HepG2 (cell line): Measurements from ENCODE around the gene CTF1. TPM values are rescaled to one million over a fixed set of nuclear protein-coding genes. Genes with fewer than 3 reads are reported as not detected.

Experiments
- FOXA1 ChIP-seq, 2 experiments: fragments of 450-650 bp in 1 of 2; sonication (generic) in 1 of 2; formaldehyde crosslinking in 1 of 2; IDR thresholded peaks; 2 replicates each; pipeline versions ENCODE4 v1.4.0 to v1.6.1; 2016 to 2020; ENCODE audit warnings: missing genetic modification reagents in 1 of 2
- MXI1 ChIP-seq: IDR thresholded peaks from 3 replicates; pipeline ENCODE4 v1.6.1; 2012; ENCODE audit warnings: low read depth, low read length, inconsistent platforms, borderline replicate concordance
- RAD21 ChIP-seq: fragments of 450-650 bp; formaldehyde crosslinking; IDR thresholded peaks from 2 replicates; pipeline ENCODE4 v1.5.0; 2020; ENCODE audit warnings: mild to moderate bottlenecking
- ZFYVE20 ChIP-seq: sonication (generic); formaldehyde crosslinking; IDR thresholded peaks from 2 replicates; pipeline ENCODE4 v1.8.0; 2023; ENCODE audit warnings: low read depth, mild to moderate bottlenecking, moderate library complexity, missing genetic modification reagents, borderline replicate concordance
- ZNF703 ChIP-seq: sonication (generic); formaldehyde crosslinking; IDR thresholded peaks from 2 replicates; pipeline ENCODE4 v1.5.1; 2020; ENCODE audit warnings: missing genetic modification reagents, mild to moderate bottlenecking, moderate library complexity, borderline replicate concordance
- polyA plus RNA-seq, 8 experiments: library from polyadenylated mRNA; depleted of rRNA in 3 of 8; stranded (reverse) in 7 of 8; unstranded in 1 of 8; fragments of >200 nt; fragmentation: Illumina TruSeq in 4 of 8; extraction: Trizol in 4 of 8; gene quantifications; 2 replicates each; pipeline versions ENCODE4 v1.2.1 to v1.2.3, GENCODE V29; 2011 to 2016; ENCODE audit warnings: low read depth in 4 of 8, missing spikeins in 1 of 8, mixed read lengths in 1 of 8; ENCODE audit not compliant: insufficient read depth in 1 of 8
- total RNA-seq, 5 experiments: library from RNA; depleted of rRNA; stranded (reverse); fragments of >200 nt; fragmentation: Illumina TruSeq; extraction: Trizol; gene quantifications; 2 replicates each; pipeline ENCODE4 v1.2.3, GENCODE V29; 2016; ENCODE audit warnings: low read depth in 1 of 5
- TF ChIP-seq, protein P1 (sequence below): IDR thresholded peaks from 2 replicates; pipeline ENCODE4 v1.6.1; 2012; ENCODE audit warnings: low read length, improper control_type of control experiment
- TF ChIP-seq, protein P2 (sequence below): sonication (generic); formaldehyde crosslinking; IDR thresholded peaks from 2 replicates; pipeline ENCODE4 v1.5.0; 2020; ENCODE audit warnings: missing genetic modification reagents
- TF ChIP-seq, protein P3 (sequence below): sonication (generic); formaldehyde crosslinking; IDR thresholded peaks from 2 replicates; pipeline ENCODE4 v1.4.0; 2020; ENCODE audit warnings: missing genetic modification reagents
- TF ChIP-seq, protein P4 (sequence below): sonication (generic); formaldehyde crosslinking; IDR thresholded peaks from 2 replicates; pipeline ENCODE4 v1.4.0; 2020; ENCODE audit warnings: low read depth, mild to moderate bottlenecking, missing genetic modification reagents
- TF ChIP-seq, protein P5 (sequence below): sonication (generic); formaldehyde crosslinking; IDR thresholded peaks from 2 replicates; pipeline ENCODE4 v1.5.0; 2020; ENCODE audit warnings: mild to moderate bottlenecking, missing genetic modification reagents, borderline replicate concordance

Gene CTF1
- total and polyA plus RNA-seq, 2 of the 13 experiments (the other 11 are each of a cell fraction or from before 2014, with no cell fraction given) = 0.13 to 1.8 TPM

DNA sequence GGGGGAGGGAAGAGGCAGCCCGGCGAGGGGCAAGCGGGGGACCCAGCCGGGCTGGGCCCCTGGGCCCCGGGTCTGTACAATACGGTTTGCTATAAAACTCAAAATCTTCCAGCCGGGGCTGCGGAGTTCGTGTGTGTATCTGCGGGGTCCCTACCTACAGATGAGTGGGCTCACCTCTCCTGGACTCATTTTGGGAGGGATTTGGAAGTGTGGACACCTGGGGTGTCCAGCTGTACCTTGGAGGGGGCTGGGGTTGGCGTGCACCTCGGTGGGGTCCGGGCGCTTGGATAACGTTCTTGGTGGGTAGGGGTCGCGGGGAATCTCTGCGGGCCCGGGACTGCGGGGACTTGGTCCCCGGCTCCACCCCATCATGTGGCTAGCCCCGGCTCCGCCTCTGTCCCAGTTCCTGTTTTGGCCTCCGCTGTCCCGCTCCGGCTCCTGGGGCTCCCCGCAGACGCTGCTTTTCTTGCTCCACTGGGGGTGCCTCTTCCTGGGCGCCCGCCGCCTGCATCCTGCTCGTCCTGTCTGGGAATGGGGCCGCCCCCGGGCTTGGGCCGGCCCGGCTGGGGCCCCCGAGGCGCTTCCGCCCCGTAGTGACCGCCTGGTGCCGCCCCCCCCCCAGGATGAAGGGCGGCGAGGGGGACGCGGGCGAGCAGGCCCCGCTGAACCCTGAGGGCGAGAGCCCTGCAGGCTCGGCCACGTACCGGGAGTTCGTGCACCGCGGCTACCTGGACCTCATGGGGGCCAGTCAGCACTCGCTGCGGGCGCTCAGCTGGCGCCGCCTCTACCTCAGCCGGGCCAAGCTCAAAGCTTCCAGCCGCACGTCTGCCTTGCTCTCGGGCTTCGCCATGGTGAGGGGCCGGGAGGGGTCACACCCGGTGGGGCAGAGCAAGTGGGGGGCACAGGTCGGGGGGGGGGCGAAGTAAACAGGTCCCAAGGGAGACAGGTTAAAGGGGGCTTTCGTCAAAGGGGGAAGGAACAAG is 52.5 kb downstream of the CTF1 start, which contains the start of gene ORAI3 (continued):
- TF ChIP-seq, protein P1, sequence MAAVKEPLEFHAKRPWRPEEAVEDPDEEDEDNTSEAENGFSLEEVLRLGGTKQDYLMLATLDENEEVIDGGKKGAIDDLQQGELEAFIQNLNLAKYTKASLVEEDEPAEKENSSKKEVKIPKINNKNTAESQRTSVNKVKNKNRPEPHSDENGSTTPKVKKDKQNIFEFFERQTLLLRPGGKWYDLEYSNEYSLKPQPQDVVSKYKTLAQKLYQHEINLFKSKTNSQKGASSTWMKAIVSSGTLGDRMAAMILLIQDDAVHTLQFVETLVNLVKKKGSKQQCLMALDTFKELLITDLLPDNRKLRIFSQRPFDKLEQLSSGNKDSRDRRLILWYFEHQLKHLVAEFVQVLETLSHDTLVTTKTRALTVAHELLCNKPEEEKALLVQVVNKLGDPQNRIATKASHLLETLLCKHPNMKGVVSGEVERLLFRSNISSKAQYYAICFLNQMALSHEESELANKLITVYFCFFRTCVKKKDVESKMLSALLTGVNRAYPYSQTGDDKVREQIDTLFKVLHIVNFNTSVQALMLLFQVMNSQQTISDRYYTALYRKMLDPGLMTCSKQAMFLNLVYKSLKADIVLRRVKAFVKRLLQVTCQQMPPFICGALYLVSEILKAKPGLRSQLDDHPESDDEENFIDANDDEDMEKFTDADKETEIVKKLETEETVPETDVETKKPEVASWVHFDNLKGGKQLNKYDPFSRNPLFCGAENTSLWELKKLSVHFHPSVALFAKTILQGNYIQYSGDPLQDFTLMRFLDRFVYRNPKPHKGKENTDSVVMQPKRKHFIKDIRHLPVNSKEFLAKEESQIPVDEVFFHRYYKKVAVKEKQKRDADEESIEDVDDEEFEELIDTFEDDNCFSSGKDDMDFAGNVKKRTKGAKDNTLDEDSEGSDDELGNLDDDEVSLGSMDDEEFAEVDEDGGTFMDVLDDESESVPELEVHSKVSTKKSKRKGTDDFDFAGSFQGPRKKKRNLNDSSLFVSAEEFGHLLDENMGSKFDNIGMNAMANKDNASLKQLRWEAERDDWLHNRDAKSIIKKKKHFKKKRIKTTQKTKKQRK = no peak
- TF ChIP-seq MXI1 (0 out of 3 replicates have a peak, but pooled peaks have one; percentile 25), ZFYVE20 (CRISPR knock-in tag) (no peak), ZNF703 (CRISPR knock-in tag) (0 out of 2 replicates have a peak, but pooled peaks have one; percentile 31), FOXA1 (IDR thresholded peaks at IDR 0.05) (no peak), FOXA1 (CRISPR knock-in tag; IDR thresholded peaks at IDR 0.05) (no peak), RAD21 (CRISPR knock-in tag) (peak; percentile 24; the same call in 1 of the 2 replicates)
- TF ChIP-seq, protein P2, sequence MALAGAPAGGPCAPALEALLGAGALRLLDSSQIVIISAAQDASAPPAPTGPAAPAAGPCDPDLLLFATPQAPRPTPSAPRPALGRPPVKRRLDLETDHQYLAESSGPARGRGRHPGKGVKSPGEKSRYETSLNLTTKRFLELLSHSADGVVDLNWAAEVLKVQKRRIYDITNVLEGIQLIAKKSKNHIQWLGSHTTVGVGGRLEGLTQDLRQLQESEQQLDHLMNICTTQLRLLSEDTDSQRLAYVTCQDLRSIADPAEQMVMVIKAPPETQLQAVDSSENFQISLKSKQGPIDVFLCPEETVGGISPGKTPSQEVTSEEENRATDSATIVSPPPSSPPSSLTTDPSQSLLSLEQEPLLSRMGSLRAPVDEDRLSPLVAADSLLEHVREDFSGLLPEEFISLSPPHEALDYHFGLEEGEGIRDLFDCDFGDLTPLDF = peak; percentile 49; the same call in 1 of the 2 replicates
- TF ChIP-seq, protein P3, sequence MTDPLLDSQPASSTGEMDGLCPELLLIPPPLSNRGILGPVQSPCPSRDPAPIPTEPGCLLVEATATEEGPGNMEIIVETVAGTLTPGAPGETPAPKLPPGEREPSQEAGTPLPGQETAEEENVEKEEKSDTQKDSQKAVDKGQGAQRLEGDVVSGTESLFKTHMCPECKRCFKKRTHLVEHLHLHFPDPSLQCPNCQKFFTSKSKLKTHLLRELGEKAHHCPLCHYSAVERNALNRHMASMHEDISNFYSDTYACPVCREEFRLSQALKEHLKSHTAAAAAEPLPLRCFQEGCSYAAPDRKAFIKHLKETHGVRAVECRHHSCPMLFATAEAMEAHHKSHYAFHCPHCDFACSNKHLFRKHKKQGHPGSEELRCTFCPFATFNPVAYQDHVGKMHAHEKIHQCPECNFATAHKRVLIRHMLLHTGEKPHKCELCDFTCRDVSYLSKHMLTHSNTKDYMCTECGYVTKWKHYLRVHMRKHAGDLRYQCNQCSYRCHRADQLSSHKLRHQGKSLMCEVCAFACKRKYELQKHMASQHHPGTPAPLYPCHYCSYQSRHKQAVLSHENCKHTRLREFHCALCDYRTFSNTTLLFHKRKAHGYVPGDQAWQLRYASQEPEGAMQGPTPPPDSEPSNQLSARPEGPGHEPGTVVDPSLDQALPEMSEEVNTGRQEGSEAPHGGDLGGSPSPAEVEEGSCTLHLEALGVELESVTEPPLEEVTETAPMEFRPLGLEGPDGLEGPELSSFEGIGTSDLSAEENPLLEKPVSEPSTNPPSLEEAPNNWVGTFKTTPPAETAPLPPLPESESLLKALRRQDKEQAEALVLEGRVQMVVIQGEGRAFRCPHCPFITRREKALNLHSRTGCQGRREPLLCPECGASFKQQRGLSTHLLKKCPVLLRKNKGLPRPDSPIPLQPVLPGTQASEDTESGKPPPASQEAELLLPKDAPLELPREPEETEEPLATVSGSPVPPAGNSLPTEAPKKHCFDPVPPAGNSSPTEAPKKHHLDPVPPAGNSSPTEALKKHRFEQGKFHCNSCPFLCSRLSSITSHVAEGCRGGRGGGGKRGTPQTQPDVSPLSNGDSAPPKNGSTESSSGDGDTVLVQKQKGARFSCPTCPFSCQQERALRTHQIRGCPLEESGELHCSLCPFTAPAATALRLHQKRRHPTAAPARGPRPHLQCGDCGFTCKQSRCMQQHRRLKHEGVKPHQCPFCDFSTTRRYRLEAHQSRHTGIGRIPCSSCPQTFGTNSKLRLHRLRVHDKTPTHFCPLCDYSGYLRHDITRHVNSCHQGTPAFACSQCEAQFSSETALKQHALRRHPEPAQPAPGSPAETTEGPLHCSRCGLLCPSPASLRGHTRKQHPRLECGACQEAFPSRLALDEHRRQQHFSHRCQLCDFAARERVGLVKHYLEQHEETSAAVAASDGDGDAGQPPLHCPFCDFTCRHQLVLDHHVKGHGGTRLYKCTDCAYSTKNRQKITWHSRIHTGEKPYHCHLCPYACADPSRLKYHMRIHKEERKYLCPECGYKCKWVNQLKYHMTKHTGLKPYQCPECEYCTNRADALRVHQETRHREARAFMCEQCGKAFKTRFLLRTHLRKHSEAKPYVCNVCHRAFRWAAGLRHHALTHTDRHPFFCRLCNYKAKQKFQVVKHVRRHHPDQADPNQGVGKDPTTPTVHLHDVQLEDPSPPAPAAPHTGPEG (CRISPR knock-in tag) = peak; percentile 87
- TF ChIP-seq, protein P4, sequence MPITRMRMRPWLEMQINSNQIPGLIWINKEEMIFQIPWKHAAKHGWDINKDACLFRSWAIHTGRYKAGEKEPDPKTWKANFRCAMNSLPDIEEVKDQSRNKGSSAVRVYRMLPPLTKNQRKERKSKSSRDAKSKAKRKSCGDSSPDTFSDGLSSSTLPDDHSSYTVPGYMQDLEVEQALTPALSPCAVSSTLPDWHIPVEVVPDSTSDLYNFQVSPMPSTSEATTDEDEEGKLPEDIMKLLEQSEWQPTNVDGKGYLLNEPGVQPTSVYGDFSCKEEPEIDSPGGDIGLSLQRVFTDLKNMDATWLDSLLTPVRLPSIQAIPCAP (CRISPR knock-in tag) = no peak
- TF ChIP-seq, protein P5, sequence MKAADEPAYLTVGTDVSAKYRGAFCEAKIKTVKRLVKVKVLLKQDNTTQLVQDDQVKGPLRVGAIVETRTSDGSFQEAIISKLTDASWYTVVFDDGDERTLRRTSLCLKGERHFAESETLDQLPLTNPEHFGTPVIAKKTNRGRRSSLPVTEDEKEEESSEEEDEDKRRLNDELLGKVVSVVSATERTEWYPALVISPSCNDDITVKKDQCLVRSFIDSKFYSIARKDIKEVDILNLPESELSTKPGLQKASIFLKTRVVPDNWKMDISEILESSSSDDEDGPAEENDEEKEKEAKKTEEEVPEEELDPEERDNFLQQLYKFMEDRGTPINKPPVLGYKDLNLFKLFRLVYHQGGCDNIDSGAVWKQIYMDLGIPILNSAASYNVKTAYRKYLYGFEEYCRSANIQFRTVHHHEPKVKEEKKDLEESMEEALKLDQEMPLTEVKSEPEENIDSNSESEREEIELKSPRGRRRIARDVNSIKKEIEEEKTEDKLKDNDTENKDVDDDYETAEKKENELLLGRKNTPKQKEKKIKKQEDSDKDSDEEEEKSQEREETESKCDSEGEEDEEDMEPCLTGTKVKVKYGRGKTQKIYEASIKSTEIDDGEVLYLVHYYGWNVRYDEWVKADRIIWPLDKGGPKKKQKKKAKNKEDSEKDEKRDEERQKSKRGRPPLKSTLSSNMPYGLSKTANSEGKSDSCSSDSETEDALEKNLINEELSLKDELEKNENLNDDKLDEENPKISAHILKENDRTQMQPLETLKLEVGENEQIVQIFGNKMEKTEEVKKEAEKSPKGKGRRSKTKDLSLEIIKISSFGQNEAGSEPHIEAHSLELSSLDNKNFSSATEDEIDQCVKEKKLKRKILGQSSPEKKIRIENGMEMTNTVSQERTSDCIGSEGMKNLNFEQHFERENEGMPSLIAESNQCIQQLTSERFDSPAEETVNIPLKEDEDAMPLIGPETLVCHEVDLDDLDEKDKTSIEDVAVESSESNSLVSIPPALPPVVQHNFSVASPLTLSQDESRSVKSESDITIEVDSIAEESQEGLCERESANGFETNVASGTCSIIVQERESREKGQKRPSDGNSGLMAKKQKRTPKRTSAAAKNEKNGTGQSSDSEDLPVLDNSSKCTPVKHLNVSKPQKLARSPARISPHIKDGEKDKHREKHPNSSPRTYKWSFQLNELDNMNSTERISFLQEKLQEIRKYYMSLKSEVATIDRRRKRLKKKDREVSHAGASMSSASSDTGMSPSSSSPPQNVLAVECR (CRISPR knock-in tag) = peak; percentile 45; the same call in 1 of the 2 replicates
